Skeletal muscle satellite cell (primary cell): Measurements from ENCODE around the gene TMEM41A. TPM values are rescaled to one million over a fixed set of nuclear protein-coding genes. Genes with fewer than 3 reads are reported as not detected.

Experiments used
- H3K27me3 ChIP-seq: 2 replicates; pipeline ENCODE4 v1.7.0; 2013; ENCODE audit warnings: low read length; ENCODE audit not compliant: control insufficient read depth, insufficient read depth
- H3K36me3 ChIP-seq: 2 replicates; pipeline ENCODE4 v1.7.0; 2013; ENCODE audit warnings: mild to moderate bottlenecking, control low read depth, low read length; ENCODE audit not compliant: insufficient read depth
- H3K4me1 ChIP-seq: 2 replicates; pipeline ENCODE4 v1.7.0; 2013; ENCODE audit warnings: low read length; ENCODE audit not compliant: control insufficient read depth, insufficient read depth
- H3K4me2 ChIP-seq: 2 replicates; pipeline ENCODE4 v1.7.0; 2013; ENCODE audit warnings: mild to moderate bottlenecking, low read length
- H3K4me3 ChIP-seq: 2 replicates; pipeline ENCODE4 v1.7.0; 2013; ENCODE audit warnings: low read length
- H3K9ac ChIP-seq: 2 replicates; pipeline ENCODE4 v1.7.0; 2013; ENCODE audit warnings: mild to moderate bottlenecking, low read depth, low read length, moderate library complexity
- H3K9me3 ChIP-seq: replicated peaks from 2 replicates; pipeline ENCODE4 v1.7.0; 2013; ENCODE audit warnings: mild to moderate bottlenecking, control low read depth, low read length
- total RNA-seq: library from RNA; depleted of rRNA; stranded (reverse); fragments of >200 nt; gene quantifications from 2 replicates; pipeline ENCODE4 v1.2.3, GENCODE V29; 2012; rRNA removed

The TMEM41A gene
- 10.1 and 11.1 TPM in 2 replicates for total RNA-seq

- peaks cover 13% of the 10 kb centered on the region for H3K36me3 ChIP-seq
- peak within 1 kb of the TSS; percentile 77 for H3K4me2 ChIP-seq
- H3K4me1 ChIP-seq = peaks cover 11% of the 10 kb centered on the region
- H3K27me3 ChIP-seq = peaks cover 12% of the 10 kb centered on the region
- H3K9me3 ChIP-seq = no peaks in the 10 kb centered on the region
- peak within 1 kb of the TSS; percentile 87 for H3K9ac ChIP-seq
- H3K4me3 ChIP-seq = peak within 1 kb of the TSS; percentile 93
These were observed at the start of gene TMEM41A for GRCh38 chr3:185498503-185499396. TMEM41A (minus strand) TSS chr3:185499035; CDS start chr3:185498961, 74 bp downstream.

GRCh38 chr3:185540695-185541094 lies 41.9 kb upstream of the TMEM41A start:
- Histone ChIP-seq H3K9me3 (no peaks in the 10 kb centered on the region), H3K4me3 (no peak overlapping the region), H3K4me2 (no peak overlapping the region), H3K36me3 (no peaks in the 10 kb centered on the region), H3K27me3 (peaks cover 7% of the 10 kb centered on the region), H3K4me1 (peaks cover 11% of the 10 kb centered on the region), H3K9ac (no peak overlapping the region)

- no peak overlapping the region for H3K4me2 ChIP-seq
- H3K4me3 ChIP-seq = no peak overlapping the region
- H3K36me3 ChIP-seq = no peaks in the 10 kb centered on the region
- H3K9ac ChIP-seq = no peak overlapping the region
- H3K27me3 ChIP-seq = peaks cover 7% of the 10 kb centered on the region
- no peaks in the 10 kb centered on the region for H3K9me3 ChIP-seq
- H3K4me1 ChIP-seq = peaks cover 7% of the 10 kb centered on the region
These were observed 41.1 kb upstream of the TMEM41A start for GRCh38 chr3:185539934-185540333.

- no peak overlapping the region for H3K4me3 ChIP-seq
- H3K9me3 ChIP-seq = no peaks in the 10 kb centered on the region
- peaks cover 7% of the 10 kb centered on the region for H3K4me1 ChIP-seq
- no peaks in the 10 kb centered on the region for H3K36me3 ChIP-seq
- H3K4me2 ChIP-seq = peak overlapping the region; percentile 46
- peaks cover 13% of the 10 kb centered on the region for H3K27me3 ChIP-seq
- no peak overlapping the region for H3K9ac ChIP-seq
These were observed 38.6 kb upstream of the TMEM41A start for GRCh38 chr3:185537369-185537970.

GRCh38 chr3:185534511-185534910 lies 35.7 kb upstream of the TMEM41A start:
- Histone ChIP-seq H3K9ac (no peak overlapping the region), H3K4me2 (no peak overlapping the region), H3K36me3 (no peaks in the 10 kb centered on the region), H3K27me3 (peaks cover 13% of the 10 kb centered on the region), H3K4me3 (no peak overlapping the region), H3K4me1 (peaks cover 7% of the 10 kb centered on the region), H3K9me3 (no peaks in the 10 kb centered on the region)

- Histone ChIP-seq H3K4me3 (no peak overlapping the region), H3K9ac (no peak overlapping the region), H3K4me1 (peaks cover 7% of the 10 kb centered on the region), H3K4me2 (no peak overlapping the region), H3K27me3 (peaks cover 18% of the 10 kb centered on the region), H3K36me3 (no peaks in the 10 kb centered on the region), H3K9me3 (no peaks in the 10 kb centered on the region)
These were observed 34.1 kb upstream of the TMEM41A start for GRCh38 chr3:185532901-185533300.

- Histone ChIP-seq H3K4me1 (no peaks in the 10 kb centered on the region), H3K27me3 (peaks cover 23% of the 10 kb centered on the region), H3K36me3 (no peaks in the 10 kb centered on the region), H3K4me3 (no peak overlapping the region), H3K4me2 (no peak overlapping the region), H3K9ac (no peak overlapping the region), H3K9me3 (no peaks in the 10 kb centered on the region)
These were observed 32.0 kb upstream of the TMEM41A start for GRCh38 chr3:185530856-185531255.

GRCh38 chr3:185528532-185528931 lies 29.7 kb upstream of the TMEM41A start:
- Histone ChIP-seq H3K4me2 (no peak overlapping the region), H3K4me1 (no peaks in the 10 kb centered on the region), H3K27me3 (peaks cover 31% of the 10 kb centered on the region), H3K9me3 (no peaks in the 10 kb centered on the region), H3K36me3 (no peaks in the 10 kb centered on the region), H3K9ac (no peak overlapping the region), H3K4me3 (no peak overlapping the region)

GRCh38 chr3:185527364-185527763 lies 28.5 kb upstream of the TMEM41A start:
- peaks cover 25% of the 10 kb centered on the region for H3K27me3 ChIP-seq
- H3K4me3 ChIP-seq = no peak overlapping the region
- no peaks in the 10 kb centered on the region for H3K9me3 ChIP-seq
- H3K4me1 ChIP-seq = no peaks in the 10 kb centered on the region
- no peak overlapping the region for H3K9ac ChIP-seq
- H3K4me2 ChIP-seq = no peak overlapping the region
- H3K36me3 ChIP-seq = no peaks in the 10 kb centered on the region

- Histone ChIP-seq H3K27me3 (peaks cover 31% of the 10 kb centered on the region), H3K4me1 (no peaks in the 10 kb centered on the region), H3K9me3 (no peaks in the 10 kb centered on the region)
These were observed 27.6 kb upstream of the TMEM41A start for GRCh38 chr3:185526349-185526951.

GRCh38 chr3:185521349-185522138 lies 22.7 kb upstream of the TMEM41A start:
- Histone ChIP-seq H3K9me3 (no peaks in the 10 kb centered on the region), H3K4me1 (no peaks in the 10 kb centered on the region), H3K4me2 (no peak overlapping the region), H3K9ac (no peak overlapping the region), H3K36me3 (no peaks in the 10 kb centered on the region), H3K4me3 (no peak overlapping the region), H3K27me3 (peaks cover 40% of the 10 kb centered on the region)

More at GRCh38 chr3:185526349-185526951, 27.6 kb upstream of the TMEM41A start:
- no peak overlapping the region for H3K9ac ChIP-seq
- H3K4me3 ChIP-seq = no peak overlapping the region
- no peaks in the 10 kb centered on the region for H3K36me3 ChIP-seq
- H3K4me2 ChIP-seq = no peak overlapping the region
